HG03135 (cell line): ENCODE data around the gene SDF4.

Source experiments
- ATAC-seq: cut with Tn5 transposase; IDR thresholded peaks from one replicate; pipeline ENCODE4 v1.9.1; 2021; ENCODE audit warnings: mild to moderate bottlenecking, moderate library complexity; ENCODE audit not compliant: unreplicated experiment

Gene SDF4

GRCh38 chr1:1168451-1169411 is 63.1 kb downstream of the SDF4 start:
- no peak for ATAC-seq

- no peak for ATAC-seq
These were observed 63.9 kb downstream of the SDF4 start for GRCh38 chr1:1167841-1168450.

- ATAC-seq = no peak
These were observed 64.4 kb downstream of the SDF4 start for GRCh38 chr1:1167398-1167821.
